Epithelial cell of proximal tubule (primary cell): ENCODE measurements around the gene TMEM140. TPM values are rescaled to one million over a fixed set of nuclear protein-coding genes. Genes with fewer than 3 reads are reported as not detected.

Experiments
- DNase-seq: peaks from one replicate; pipeline ENCODE4 v3.0.0-alpha.2; 2011; ENCODE audit warnings: low read depth
- H3K4me3 ChIP-seq: 2 replicates; pipeline ENCODE4 v1.5.1; 2011; ENCODE audit warnings: low read depth, mild to moderate bottlenecking, low read length
- total RNA-seq: library from RNA; depleted of rRNA; stranded (reverse); fragments of >200 nt; gene quantifications from 2 replicates; pipeline ENCODE4 v1.2.3, GENCODE V29; 2015
- TF ChIP-seq, protein P1 (sequence below): conservative IDR thresholded peaks from 2 replicates; pipeline ENCODE4 v1.5.1; 2012; ENCODE audit warnings: low read depth, mild to moderate bottlenecking, low read length

TMEM140 gene
- total RNA-seq, 1 donor from 2014 or later = 0.46 TPM

DNA sequence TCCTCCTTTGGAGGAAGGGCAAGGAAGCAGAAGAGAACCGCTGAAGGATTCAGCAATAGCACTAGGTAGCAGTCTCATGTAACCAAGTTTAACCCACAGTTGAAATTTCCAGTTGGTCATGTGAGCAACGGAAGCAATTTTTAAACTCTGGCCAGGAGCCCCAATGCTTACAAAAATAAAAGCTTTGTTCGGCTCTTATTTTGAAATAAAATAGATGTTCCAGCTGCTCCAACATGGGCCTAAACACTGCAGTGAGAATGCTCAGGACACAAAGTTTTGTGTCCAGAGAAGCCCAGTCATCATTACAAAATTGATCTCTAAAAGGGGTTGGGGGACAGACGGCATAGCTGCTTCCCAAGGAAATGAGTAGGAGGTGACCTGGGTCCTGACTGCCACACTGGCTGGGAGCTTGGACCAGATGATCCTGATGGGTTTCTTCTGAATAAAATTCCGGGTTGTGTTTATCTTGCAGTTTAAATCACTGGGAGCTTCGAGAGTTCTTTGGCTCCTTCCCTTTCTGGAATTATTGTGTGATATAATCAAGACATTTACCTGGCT lies 452 bp upstream of the TMEM140 start:
- DNase-seq = peak; percentile 52
- H3K4me3 ChIP-seq = peak overlapping the region; percentile 67
- TF ChIP-seq, protein P1, sequence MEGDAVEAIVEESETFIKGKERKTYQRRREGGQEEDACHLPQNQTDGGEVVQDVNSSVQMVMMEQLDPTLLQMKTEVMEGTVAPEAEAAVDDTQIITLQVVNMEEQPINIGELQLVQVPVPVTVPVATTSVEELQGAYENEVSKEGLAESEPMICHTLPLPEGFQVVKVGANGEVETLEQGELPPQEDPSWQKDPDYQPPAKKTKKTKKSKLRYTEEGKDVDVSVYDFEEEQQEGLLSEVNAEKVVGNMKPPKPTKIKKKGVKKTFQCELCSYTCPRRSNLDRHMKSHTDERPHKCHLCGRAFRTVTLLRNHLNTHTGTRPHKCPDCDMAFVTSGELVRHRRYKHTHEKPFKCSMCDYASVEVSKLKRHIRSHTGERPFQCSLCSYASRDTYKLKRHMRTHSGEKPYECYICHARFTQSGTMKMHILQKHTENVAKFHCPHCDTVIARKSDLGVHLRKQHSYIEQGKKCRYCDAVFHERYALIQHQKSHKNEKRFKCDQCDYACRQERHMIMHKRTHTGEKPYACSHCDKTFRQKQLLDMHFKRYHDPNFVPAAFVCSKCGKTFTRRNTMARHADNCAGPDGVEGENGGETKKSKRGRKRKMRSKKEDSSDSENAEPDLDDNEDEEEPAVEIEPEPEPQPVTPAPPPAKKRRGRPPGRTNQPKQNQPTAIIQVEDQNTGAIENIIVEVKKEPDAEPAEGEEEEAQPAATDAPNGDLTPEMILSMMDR = no peak

DNA sequence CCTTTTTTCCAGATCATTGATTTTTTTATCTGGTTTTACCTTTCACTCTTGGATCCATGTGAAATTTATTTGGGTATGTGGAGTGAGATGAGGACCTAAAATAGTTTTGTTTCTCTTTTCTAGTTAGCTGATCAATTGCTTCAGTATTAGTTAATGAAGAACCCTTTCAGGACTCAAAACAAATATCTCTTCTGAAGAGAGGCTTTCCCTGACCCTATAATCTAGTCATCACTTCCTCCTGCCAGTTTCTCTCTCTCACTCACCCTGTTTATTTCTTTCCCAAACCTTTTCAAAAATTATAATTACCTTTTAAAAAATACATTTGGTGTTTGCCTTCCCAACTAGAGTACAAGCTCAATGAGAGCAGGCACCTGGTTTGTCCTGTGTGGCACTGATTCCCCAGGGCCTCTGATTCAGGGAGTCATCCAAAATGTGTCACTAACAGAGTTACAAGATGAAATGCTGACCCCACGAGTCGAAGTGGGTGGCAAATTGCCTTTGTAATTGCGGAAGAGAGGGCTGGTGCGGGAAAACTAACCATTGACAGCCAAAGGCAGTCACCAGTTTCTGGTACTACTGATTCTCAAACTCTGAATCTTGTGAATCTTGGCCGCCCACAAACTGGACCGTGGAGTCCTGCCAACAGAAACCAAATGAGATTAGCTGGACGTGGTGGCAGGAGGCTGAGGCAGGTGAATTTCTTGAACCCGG lies 2.4 kb downstream of the TMEM140 start:
- peak overlapping the region; percentile 23 for H3K4me3 ChIP-seq
- TF ChIP-seq, protein P1 = no peak
- no peak for DNase-seq

DNA sequence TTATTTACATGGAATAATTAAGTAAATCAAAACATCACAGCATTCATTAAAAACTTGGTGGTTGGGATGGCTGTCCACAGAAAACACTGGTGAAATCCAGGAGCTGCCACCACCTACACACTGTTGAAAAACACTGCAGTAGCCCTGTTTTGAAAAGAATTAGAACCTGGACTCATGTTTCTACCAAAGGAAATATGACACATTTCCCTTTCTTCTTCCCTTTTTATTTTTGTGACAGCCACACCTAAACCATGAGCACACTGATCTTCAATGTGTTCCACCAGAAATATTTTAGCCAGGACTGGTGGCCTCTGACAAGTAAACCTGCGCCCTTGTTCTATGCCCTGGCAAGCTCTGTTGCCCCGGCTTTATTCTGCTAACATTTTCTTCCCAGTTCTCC lies 3.3 kb downstream of the TMEM140 start:
- no peak overlapping the region for H3K4me3 ChIP-seq
- DNase-seq = no peak
- TF ChIP-seq, protein P1 = no peak

DNA sequence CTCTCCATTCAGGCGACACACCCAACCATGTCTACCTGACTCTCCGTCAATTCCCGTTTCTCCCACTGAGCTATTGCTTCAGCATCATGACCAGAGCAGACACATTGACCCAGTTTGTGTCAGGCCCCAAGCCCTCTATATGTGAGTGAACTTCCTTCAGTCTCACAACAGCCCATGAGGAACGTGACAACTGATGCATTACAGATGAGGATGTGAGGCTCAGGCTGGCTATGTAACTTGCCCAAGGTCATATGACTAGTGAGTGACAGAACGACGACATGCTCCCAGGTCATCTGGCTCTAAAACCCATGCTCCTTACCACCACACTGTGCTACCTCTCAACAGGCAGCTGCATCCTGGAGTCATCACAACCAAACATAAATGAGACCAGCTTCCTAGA lies 3.7 kb downstream of the TMEM140 start:
- TF ChIP-seq, protein P1 = no peak
- no peak overlapping the region for H3K4me3 ChIP-seq
- DNase-seq = no peak

DNA sequence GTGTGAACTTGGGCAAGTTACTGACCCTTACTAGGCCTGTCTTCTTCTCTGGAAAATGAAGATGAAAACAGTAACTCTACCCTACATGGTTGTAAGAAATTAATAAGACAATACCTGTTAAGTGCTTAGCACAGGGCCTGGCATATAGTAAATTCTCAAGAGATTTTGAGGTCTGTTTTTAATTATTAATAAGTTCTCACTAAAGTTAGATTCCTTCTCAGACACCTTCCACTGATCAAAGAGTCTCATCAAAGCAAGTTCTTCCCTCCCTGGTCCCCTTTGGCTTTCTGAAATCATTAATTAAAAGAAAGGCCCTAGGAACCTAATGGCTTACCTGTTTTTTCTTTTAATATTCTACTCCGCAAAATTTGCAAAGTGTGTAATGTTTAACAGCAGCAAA lies 4.6 kb downstream of the TMEM140 start:
- DNase-seq = no peak
- TF ChIP-seq, protein P1 = no peak
- H3K4me3 ChIP-seq = no peak overlapping the region

DNA sequence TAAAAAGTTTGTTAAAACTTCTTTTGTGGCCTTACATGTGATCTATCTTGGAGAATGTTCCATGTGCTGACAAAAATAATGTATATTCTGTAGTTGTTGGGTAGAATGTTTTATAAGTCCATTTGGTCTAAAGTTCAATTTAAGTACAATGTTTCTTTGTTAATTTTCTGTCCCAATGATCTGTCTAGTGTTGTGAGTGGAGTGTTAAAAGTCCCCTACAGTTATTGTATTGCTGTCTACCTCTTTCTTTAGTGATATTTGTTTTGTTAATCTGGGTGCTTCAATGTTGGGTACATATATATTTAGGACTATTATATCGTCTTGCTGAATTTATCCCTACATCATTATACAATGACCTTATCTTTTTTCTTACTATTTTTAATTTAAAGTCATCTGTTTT lies 6.9 kb downstream of the TMEM140 start:
- TF ChIP-seq, protein P1 = no peak
- H3K4me3 ChIP-seq = no peak overlapping the region
- DNase-seq = no peak

DNA sequence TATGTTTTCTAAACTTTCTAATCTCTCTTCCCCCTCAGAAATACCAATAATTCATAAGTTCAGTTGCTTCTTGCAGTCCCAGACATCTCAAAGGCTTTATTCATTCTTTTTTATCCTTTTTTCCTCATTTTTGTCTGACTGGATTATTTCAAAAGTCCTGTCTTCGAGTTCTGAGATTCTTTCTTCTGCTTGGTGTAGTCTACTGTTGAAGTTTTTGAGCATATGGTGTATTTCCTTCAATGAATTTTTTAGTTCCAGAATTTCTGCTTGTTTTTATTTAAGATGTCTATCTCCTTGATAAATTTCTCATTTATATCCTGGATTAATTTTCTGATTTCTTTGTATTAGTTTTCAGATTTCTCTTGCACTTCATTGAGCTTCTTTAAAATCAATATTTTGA lies 8.4 kb downstream of the TMEM140 start:
- TF ChIP-seq, protein P1 = no peak

More for the DNA sequence above, 8.4 kb downstream of the TMEM140 start:
- no peak for DNase-seq
- no peak overlapping the region for H3K4me3 ChIP-seq
